Measurements from ENCODE around the gene NR6A1. TPM values are rescaled to one million over a fixed set of nuclear protein-coding genes. Genes with fewer than 3 reads are reported as not detected.

The NR6A1 gene
- total RNA-seq, 1 donor from 2014 or later, result 302 TPM

GRCh38 chr9:124488641-124489210 lies 282.4 kb downstream of the NR6A1 start:
- Histone ChIP-seq H3K27ac (no peak overlapping the region), H3K9me3 (ENCODE audit: low read depth) (no peaks in the 10 kb centered on the region), H3F3A (ENCODE audit: low read depth) (peaks cover 42% of the 10 kb centered on the region), H3K36me3 (no peaks in the 10 kb centered on the region), H4K20me1 (ENCODE audit: low read depth) (no peaks in the 10 kb centered on the region), H3K4me2 (no peak overlapping the region), H3K4me3 (no peak overlapping the region), H2AFZ (replicated peaks) (no peak overlapping the region), H3K79me2 (ENCODE audit: low read depth) (no peaks in the 10 kb centered on the region), H3K9ac (no peak overlapping the region), H3K4me1 (peaks cover 64% of the 10 kb centered on the region), H3K27me3 (no peaks in the 10 kb centered on the region)
- Mint-ChIP-seq H3K27me3 (ENCODE audit: insufficient read depth, low read depth) (peaks cover 19% of the 10 kb centered on the region), H3K4me1 (peaks cover 47% of the 10 kb centered on the region), H3K36me3 (no peaks in the 10 kb centered on the region), H3K4me3 (peak overlapping the region; percentile 43), H3K27ac (peak overlapping the region; percentile 85), H3K9me3 (no peaks in the 10 kb centered on the region)
- TF ChIP-seq, protein P1, sequence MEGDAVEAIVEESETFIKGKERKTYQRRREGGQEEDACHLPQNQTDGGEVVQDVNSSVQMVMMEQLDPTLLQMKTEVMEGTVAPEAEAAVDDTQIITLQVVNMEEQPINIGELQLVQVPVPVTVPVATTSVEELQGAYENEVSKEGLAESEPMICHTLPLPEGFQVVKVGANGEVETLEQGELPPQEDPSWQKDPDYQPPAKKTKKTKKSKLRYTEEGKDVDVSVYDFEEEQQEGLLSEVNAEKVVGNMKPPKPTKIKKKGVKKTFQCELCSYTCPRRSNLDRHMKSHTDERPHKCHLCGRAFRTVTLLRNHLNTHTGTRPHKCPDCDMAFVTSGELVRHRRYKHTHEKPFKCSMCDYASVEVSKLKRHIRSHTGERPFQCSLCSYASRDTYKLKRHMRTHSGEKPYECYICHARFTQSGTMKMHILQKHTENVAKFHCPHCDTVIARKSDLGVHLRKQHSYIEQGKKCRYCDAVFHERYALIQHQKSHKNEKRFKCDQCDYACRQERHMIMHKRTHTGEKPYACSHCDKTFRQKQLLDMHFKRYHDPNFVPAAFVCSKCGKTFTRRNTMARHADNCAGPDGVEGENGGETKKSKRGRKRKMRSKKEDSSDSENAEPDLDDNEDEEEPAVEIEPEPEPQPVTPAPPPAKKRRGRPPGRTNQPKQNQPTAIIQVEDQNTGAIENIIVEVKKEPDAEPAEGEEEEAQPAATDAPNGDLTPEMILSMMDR (IDR thresholded peaks at IDR 0.05), result no peak
- TF ChIP-seq EZH2phosphoT487 (IDR thresholded peaks at IDR 0.05), result no peak
- no peak for TF ChIP-seq EZH2 (IDR thresholded peaks at IDR 0.05)
- no peak for DNase-seq (ENCODE audit: low spot score)

DNA sequence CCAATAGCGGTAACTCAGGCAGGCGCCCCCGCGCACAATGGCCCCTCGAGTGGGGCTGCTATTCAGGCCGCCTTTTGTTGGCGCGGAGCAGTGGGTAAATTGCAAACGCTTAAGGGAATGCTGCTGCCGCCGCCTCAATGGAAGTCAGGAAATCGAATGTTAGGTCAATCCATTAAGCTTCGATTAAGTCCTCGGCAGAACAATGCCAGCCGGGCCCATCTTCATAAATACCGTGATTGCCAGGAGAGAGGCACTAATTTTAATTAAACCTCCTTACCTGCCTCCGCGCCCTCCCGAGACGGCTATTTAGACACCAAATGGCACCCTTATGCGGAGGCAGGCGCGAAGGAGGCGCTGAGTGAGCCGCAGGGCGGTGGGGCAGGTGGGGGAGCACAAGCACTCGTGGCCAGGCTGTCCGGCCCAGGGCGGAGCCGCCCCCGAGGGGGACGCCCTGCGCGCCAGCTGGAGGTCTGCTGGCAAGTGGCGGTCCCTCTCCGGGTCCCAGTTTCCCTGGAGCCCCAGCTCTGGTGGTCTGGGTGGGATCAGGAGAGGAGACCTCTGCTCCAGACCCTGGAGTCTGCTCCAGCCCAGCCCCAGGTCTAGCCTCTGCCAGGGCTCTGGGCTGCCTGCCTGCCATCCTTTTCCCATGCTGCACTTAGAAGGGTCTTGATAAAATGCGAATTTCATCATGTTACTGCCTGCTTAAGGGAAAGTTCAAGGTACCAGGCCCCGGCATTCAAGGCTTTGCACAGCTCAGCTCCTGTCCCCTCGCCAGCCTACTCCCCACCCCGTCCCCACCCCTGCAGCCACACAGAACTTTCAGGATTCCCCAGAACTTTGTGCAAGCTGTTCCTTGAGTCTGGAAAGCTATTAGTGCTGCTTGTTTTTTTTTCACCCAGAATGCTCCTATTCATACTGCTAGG lies 283.6 kb downstream of the NR6A1 start:
- Mint-ChIP-seq H3K36me3 (no peaks in the 10 kb centered on the region), H3K9me3 (peaks cover 2% of the 10 kb centered on the region), H3K4me1 (peaks cover 54% of the 10 kb centered on the region), H3K27me3 (ENCODE audit: insufficient read depth, low read depth) (peaks cover 23% of the 10 kb centered on the region), H3K4me3 (peak overlapping the region; percentile 65), H3K27ac (no peak overlapping the region)
- no peak for TF ChIP-seq EZH2 (IDR thresholded peaks at IDR 0.05)
- TF ChIP-seq EZH2phosphoT487 (IDR thresholded peaks at IDR 0.05), result no peak
- TF ChIP-seq, protein P1 (IDR thresholded peaks at IDR 0.05), result no peak
- Histone ChIP-seq H4K20me1 (ENCODE audit: low read depth) (no peaks in the 10 kb centered on the region), H3K79me2 (ENCODE audit: low read depth) (no peaks in the 10 kb centered on the region), H3K4me2 (peak overlapping the region; percentile 73), H3F3A (ENCODE audit: low read depth) (peaks cover 43% of the 10 kb centered on the region), H3K4me1 (peaks cover 64% of the 10 kb centered on the region), H3K9ac (no peak overlapping the region), H3K27ac (peak overlapping the region; percentile 64), H2AFZ (replicated peaks) (peak overlapping the region; percentile 20), H3K4me3 (no peak overlapping the region), H3K9me3 (ENCODE audit: low read depth) (no peaks in the 10 kb centered on the region), H3K36me3 (no peaks in the 10 kb centered on the region), H3K27me3 (no peaks in the 10 kb centered on the region)
- DNase-seq (ENCODE audit: low spot score), result peak; percentile 85

DNA sequence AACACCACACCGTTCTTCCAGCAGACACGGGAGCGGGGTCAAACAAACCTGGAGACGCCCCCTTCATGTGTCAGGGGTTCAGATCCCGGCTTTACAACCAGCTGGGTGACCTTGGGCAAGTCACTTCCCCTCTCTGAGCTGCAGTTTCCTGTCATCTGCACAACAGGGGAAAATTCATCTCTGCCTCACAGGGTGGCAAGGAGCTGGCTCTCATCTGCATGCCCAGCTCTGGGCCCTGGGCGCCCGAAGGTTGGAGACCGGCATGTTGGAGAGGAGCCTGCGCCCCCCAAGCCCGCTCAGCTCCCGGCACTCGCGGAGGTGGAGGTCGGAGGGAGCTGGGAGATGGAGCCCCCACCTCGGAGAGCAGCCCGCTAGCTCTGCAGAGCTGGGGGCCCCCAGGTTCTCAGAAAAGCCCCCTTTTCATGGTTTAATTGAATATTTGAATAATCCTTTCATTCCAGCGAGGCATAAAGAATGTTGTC lies 284.3 kb downstream of the NR6A1 start:
- Mint-ChIP-seq H3K27me3 (ENCODE audit: insufficient read depth, low read depth) (peaks cover 21% of the 10 kb centered on the region), H3K4me3 (peak overlapping the region; percentile 65), H3K36me3 (no peaks in the 10 kb centered on the region), H3K27ac (peak overlapping the region; percentile 46), H3K9me3 (peaks cover 2% of the 10 kb centered on the region), H3K4me1 (peaks cover 55% of the 10 kb centered on the region)
- Histone ChIP-seq H3K27me3 (no peaks in the 10 kb centered on the region), H3K4me1 (peaks cover 70% of the 10 kb centered on the region), H4K20me1 (ENCODE audit: low read depth) (no peaks in the 10 kb centered on the region), H2AFZ (replicated peaks) (peak overlapping the region; percentile 20), H3K9me3 (ENCODE audit: low read depth) (no peaks in the 10 kb centered on the region), H3F3A (ENCODE audit: low read depth) (peaks cover 48% of the 10 kb centered on the region), H3K27ac (peak overlapping the region; percentile 64), H3K9ac (no peak overlapping the region), H3K79me2 (ENCODE audit: low read depth) (no peaks in the 10 kb centered on the region), H3K36me3 (no peaks in the 10 kb centered on the region), H3K4me3 (no peak overlapping the region), H3K4me2 (peak overlapping the region; percentile 73)
- TF ChIP-seq EZH2 (IDR thresholded peaks at IDR 0.05), result no peak
- TF ChIP-seq EZH2phosphoT487 (IDR thresholded peaks at IDR 0.05), result no peak
- TF ChIP-seq, protein P1 (IDR thresholded peaks at IDR 0.05), result no peak
- no peak for DNase-seq (ENCODE audit: low spot score)

All from neural progenitor cell (in vitro differentiated cells).